Stimulated activated naive B cell treated with anti-CD40 and anti-IgM and Interleukin-4, amounts not matched to agents 10 μg/mL and 1 μg/mL and 100 μg/mL, for 72 hours (primary cell): ENCODE data around the gene NMB.

Experiments used
- ATAC-seq, 2 donors: fragments of 150-1000 bp; cut with Tn5 transposase; replicated peaks; 2 replicates each; pipeline ENCODE4 v1.10.0; 2021; ENCODE audit warnings: moderate library complexity in 1 of 2
- DNase-seq: peaks from one replicate; pipeline ENCODE4 v3.0.0; 2021
- H3K27ac Mint-ChIP-seq: one replicate; pipeline ENCODE4 v1.8.0; 2022; ENCODE audit warnings: mild to moderate bottlenecking, mixed read lengths
- H3K27me3 Mint-ChIP-seq, 2 donors: one replicate each; pipeline ENCODE4 v1.8.0; 2022; ENCODE audit warnings: mixed read lengths in 2 of 2
- H3K36me3 Mint-ChIP-seq, 2 donors: one replicate each; pipeline ENCODE4 v1.8.0; 2022; ENCODE audit warnings: mixed read lengths in 2 of 2, mild to moderate bottlenecking in 1 of 2
- H3K4me1 Mint-ChIP-seq, 2 donors: one replicate each; pipeline ENCODE4 v1.8.0; 2022; ENCODE audit warnings: mixed read lengths in 2 of 2, mild to moderate bottlenecking in 1 of 2
- H3K4me3 Mint-ChIP-seq, 2 donors: one replicate each; pipeline ENCODE4 v1.8.0; 2022; ENCODE audit warnings: mild to moderate bottlenecking in 2 of 2, mixed read lengths in 2 of 2, moderate library complexity in 1 of 2
- H3K9me3 Mint-ChIP-seq, 2 donors: one replicate each; pipeline ENCODE4 v1.8.0; 2022; ENCODE audit warnings: mixed read lengths in 2 of 2, mild to moderate bottlenecking in 1 of 2

NMB gene

GRCh38 chr15:84616235-84616634 lies 41.8 kb downstream of the NMB start:
- no peak overlapping the region for H3K4me3 Mint-ChIP-seq
- DNase-seq (no peak), ATAC-seq (no peak)
- H3K36me3 Mint-ChIP-seq = peaks cover 17 to 32% of the 10 kb centered on the region in 2 donors
- peaks cover 8% of the 10 kb centered on the region in 2 donors for H3K9me3 Mint-ChIP-seq
- H3K27ac Mint-ChIP-seq = no peak overlapping the region
- H3K4me1 Mint-ChIP-seq = peaks cover 6 to 11% of the 10 kb centered on the region in 2 donors
- H3K27me3 Mint-ChIP-seq = no peaks in the 10 kb centered on the region

GRCh38 chr15:84611631-84612030 lies 46.4 kb downstream of the NMB start:
- H3K27me3 Mint-ChIP-seq = no peaks in the 10 kb centered on the region
- no peak overlapping the region for H3K4me3 Mint-ChIP-seq
- ATAC-seq = no peak
- H3K9me3 Mint-ChIP-seq = no peaks in the 10 kb centered on the region
- peaks cover 16 to 32% of the 10 kb centered on the region in 2 donors for H3K36me3 Mint-ChIP-seq
- peak overlapping the region; percentile 15 for H3K27ac Mint-ChIP-seq
- peaks cover 11 to 20% of the 10 kb centered on the region in 2 donors for H3K4me1 Mint-ChIP-seq
- DNase-seq = no peak

GRCh38 chr15:84609818-84610525 lies 48.0 kb downstream of the NMB start:
- Mint-ChIP-seq H3K27ac (peak overlapping the region; percentile 52), H3K9me3 (no peaks in the 10 kb centered on the region), H3K27me3 (no peaks in the 10 kb centered on the region), H3K4me1 (peaks cover 13 to 30% of the 10 kb centered on the region in 2 donors), H3K36me3 (peaks cover 15 to 35% of the 10 kb centered on the region in 2 donors), H3K4me3 (no peak overlapping the region)
- ATAC-seq (no peak), DNase-seq (no peak)

- no peaks in the 10 kb centered on the region for H3K27me3 Mint-ChIP-seq
Observed at GRCh38 chr15:84608707-84609284, 49.2 kb downstream of the NMB start.

GRCh38 chr15:84606653-84607120 lies 51.3 kb downstream of the NMB start:
- Mint-ChIP-seq H3K27me3 (no peaks in the 10 kb centered on the region), H3K27ac (no peak overlapping the region), H3K4me1 (peaks cover 30 to 49% of the 10 kb centered on the region in 2 donors), H3K9me3 (no peaks in the 10 kb centered on the region), H3K36me3 (peaks cover 14 to 43% of the 10 kb centered on the region in 2 donors), H3K4me3 (no peak overlapping the region)
- DNase-seq = no peak
- no peak for ATAC-seq

More at GRCh38 chr15:84608707-84609284, 49.2 kb downstream of the NMB start:
- H3K27ac Mint-ChIP-seq = no peak overlapping the region
- no peak overlapping the region for H3K4me3 Mint-ChIP-seq
- no peaks in the 10 kb centered on the region for H3K9me3 Mint-ChIP-seq
- peaks cover 19 to 42% of the 10 kb centered on the region in 2 donors for H3K36me3 Mint-ChIP-seq
- ATAC-seq = no peak
- H3K4me1 Mint-ChIP-seq = peaks cover 20 to 40% of the 10 kb centered on the region in 2 donors
- no peak for DNase-seq

- H3K4me3 Mint-ChIP-seq = peak overlapping the region; percentile 23 to 73
- no peaks in the 10 kb centered on the region for H3K27me3 Mint-ChIP-seq
- peaks cover 13 to 43% of the 10 kb centered on the region in 2 donors for H3K36me3 Mint-ChIP-seq
- peak overlapping the region; percentile 82 for H3K27ac Mint-ChIP-seq
- ATAC-seq (no peak), DNase-seq (no peak)
- no peaks in the 10 kb centered on the region for H3K9me3 Mint-ChIP-seq
- peaks cover 32 to 51% of the 10 kb centered on the region in 2 donors for H3K4me1 Mint-ChIP-seq
Observed at GRCh38 chr15:84605554-84605882, 52.5 kb downstream of the NMB start.
